GM23338 (cell line): Measurements from ENCODE around the gene FBL. TPM values are rescaled to one million over a fixed set of nuclear protein-coding genes. Genes with fewer than 3 reads are reported as not detected.

Source experiments
- ATAC-seq: fragments of 200-7000 bp; cut with Tn5 transposase; 3 replicates; pipeline ENCODE4 v1.9.1; 2020
- DNase-seq: peaks from one replicate; pipeline ENCODE4 v3.0.0-alpha.2; 2015; ENCODE audit warnings: low spot score
- H2AFZ ChIP-seq: fragments of 200-600 bp; sonication (generic); 2 replicates; pipeline ENCODE4 v1.8.0; 2016; ENCODE audit warnings: antibody characterized with exemption, mild to moderate bottlenecking, moderate library complexity
- H3F3A ChIP-seq: fragments of 200-600 bp; sonication (generic); replicated peaks from 2 replicates; pipeline ENCODE4 v1.8.0; 2017; ENCODE audit warnings: antibody characterized with exemption, mixed run types, low read depth
- H3K27ac ChIP-seq: fragments of 200-600 bp; sonication (generic); 2 replicates; pipeline ENCODE4 v1.6.1; 2016; ENCODE audit warnings: low read depth
- H3K27me3 ChIP-seq: fragments of 200-600 bp; sonication (generic); 2 replicates; pipeline ENCODE4 v1.8.0; 2016; ENCODE audit warnings: mild to moderate bottlenecking, mixed run types, moderate library complexity; ENCODE audit not compliant: insufficient read depth
- H3K36me3 ChIP-seq: fragments of 200-600 bp; sonication (generic); 2 replicates; pipeline ENCODE4 v1.8.0; 2016; ENCODE audit warnings: mild to moderate bottlenecking; ENCODE audit not compliant: insufficient read depth
- H3K4me1 ChIP-seq: fragments of 200-600 bp; sonication (generic); 2 replicates; pipeline ENCODE4 v1.8.0; 2016; ENCODE audit warnings: mild to moderate bottlenecking, moderate library complexity; ENCODE audit not compliant: insufficient read depth
- H3K4me2 ChIP-seq: fragments of 200-600 bp; sonication (generic); 2 replicates; pipeline ENCODE4 v1.7.1; 2017; ENCODE audit warnings: mixed run types
- H3K4me3 ChIP-seq: fragments of 200-600 bp; sonication (generic); 2 replicates; pipeline ENCODE4 v1.6.1; 2016; ENCODE audit warnings: mixed run types
- H3K79me2 ChIP-seq: fragments of 200-600 bp; sonication (generic); replicated peaks from 2 replicates; pipeline ENCODE4 v1.8.0; 2017; ENCODE audit warnings: mild to moderate bottlenecking; ENCODE audit not compliant: insufficient read depth
- H3K9me2 ChIP-seq: fragments of 200-600 bp; sonication (generic); 2 replicates; pipeline ENCODE4 v1.8.0; 2017; ENCODE audit not compliant: insufficient read depth
- H4K20me1 ChIP-seq: fragments of 200-600 bp; sonication (generic); replicated peaks from 2 replicates; pipeline ENCODE4 v1.8.0; 2017; ENCODE audit warnings: mild to moderate bottlenecking; ENCODE audit not compliant: insufficient read depth
- H3K27ac Mint-ChIP-seq: 2 replicates; pipeline ENCODE4 v1.8.0; 2020; ENCODE audit warnings: inconsistent platforms, mild to moderate bottlenecking, moderate library complexity, mixed read lengths
- H3K27me3 Mint-ChIP-seq: 3 replicates; pipeline ENCODE4 v1.8.0; 2022; ENCODE audit warnings: low read depth, mild to moderate bottlenecking, moderate library complexity, mixed read lengths, inconsistent platforms; ENCODE audit not compliant: insufficient read depth, poor library complexity
- H3K36me3 Mint-ChIP-seq: 3 replicates; pipeline ENCODE4 v1.8.0; 2021; ENCODE audit warnings: low read depth, mild to moderate bottlenecking, inconsistent platforms, moderate library complexity, mixed read lengths
- H3K4me1 Mint-ChIP-seq: 3 replicates; pipeline ENCODE4 v1.8.0; 2020; ENCODE audit warnings: mild to moderate bottlenecking, inconsistent platforms, mixed read lengths
- H3K4me3 Mint-ChIP-seq: 3 replicates; pipeline ENCODE4 v1.8.0; 2021; ENCODE audit warnings: moderate library complexity, mild to moderate bottlenecking, inconsistent platforms, mixed read lengths
- H3K9me3 Mint-ChIP-seq: 3 replicates; pipeline ENCODE4 v1.8.0; 2020; ENCODE audit warnings: moderate library complexity, mild to moderate bottlenecking, inconsistent platforms, mixed read lengths
- CREB1 ChIP-seq: fragments of 250-450 bp; sonication (Bioruptor Pico); IDR thresholded peaks from 2 replicates; pipeline ENCODE4 v1.5.0; 2020; ENCODE audit warnings: low read depth, mild to moderate bottlenecking, moderate library complexity
- CTCF ChIP-seq, 2 experiments: fragments of 200-600 bp in 1 of 2; sonication (generic) in 1 of 2; conservative IDR thresholded peaks; 2 replicates each; pipeline versions ENCODE4 v1.5.1 to v1.6.1; 2016 to 2017; ENCODE audit warnings: antibody characterized with exemption in 2 of 2, low read depth in 2 of 2, mild to moderate bottlenecking in 2 of 2, moderate library complexity in 1 of 2
- EZH2 ChIP-seq: fragments of 200-600 bp; sonication (generic); IDR thresholded peaks from one replicate; pipeline ENCODE4 v1.8.0; 2017; ENCODE audit warnings: antibody characterized with exemption, mild to moderate bottlenecking, low read depth; ENCODE audit not compliant: unreplicated experiment
- NANOG ChIP-seq: IDR thresholded peaks from 2 replicates; pipeline ENCODE4 v1.6.1; 2016; ENCODE audit warnings: antibody characterized with exemption, borderline replicate concordance
- POLR2AphosphoS5 ChIP-seq: IDR thresholded peaks from 2 replicates; pipeline ENCODE4 v1.6.1; 2016; ENCODE audit warnings: antibody characterized with exemption, low read depth
- STAT1 ChIP-seq: IDR thresholded peaks from one replicate; pipeline ENCODE4 v1.6.1; 2016; ENCODE audit warnings: antibody characterized with exemption; ENCODE audit not compliant: unreplicated experiment
- polyA plus RNA-seq: library from polyadenylated mRNA; unstranded; fragments of >200 nt; fragmentation: Nextera tagmentation; extraction: Ambion mirVana; gene quantifications from 2 replicates; pipeline ENCODE4 v1.2.1, GENCODE V29; 2016
- total RNA-seq: library from RNA; depleted of rRNA; stranded (reverse); fragments of >200 nt; shearing (Covaris generic); gene quantifications from 2 replicates; pipeline ENCODE4 v1.2.3, GENCODE V29; 2014
- TF ChIP-seq, protein P1 (sequence below): IDR thresholded peaks from one replicate; pipeline ENCODE4 v1.6.1; 2018; ENCODE audit warnings: antibody characterized with exemption; ENCODE audit not compliant: unreplicated experiment

FBL gene
- total and polyA plus RNA-seq, 2 experiments from 2014 or later, result 403 to 553 TPM

- peaks cover 4% of the 10 kb centered on the region for H3K4me1 ChIP-seq
- H3K79me2 ChIP-seq, result no peaks in the 10 kb centered on the region; the same call in 1 of the 2 replicates
- H3K36me3 Mint-ChIP-seq, result peaks cover 13% of the 10 kb centered on the region
- H3F3A ChIP-seq, result no peaks in the 10 kb centered on the region
- no peak overlapping the region for H3K4me3 Mint-ChIP-seq
- peak overlapping the region; percentile 80 for H3K4me3 ChIP-seq
- peaks cover 3% of the 10 kb centered on the region; the same call in 2 of the 3 replicates for H3K4me1 Mint-ChIP-seq
- H3K27me3 ChIP-seq, result no peaks in the 10 kb centered on the region
- H3K27ac Mint-ChIP-seq, result no peak overlapping the region
- no peaks in the 10 kb centered on the region for H3K9me3 Mint-ChIP-seq
- peaks cover 3% of the 10 kb centered on the region; the same call in 1 of the 2 replicates for H4K20me1 ChIP-seq
- TF ChIP-seq, protein P1, sequence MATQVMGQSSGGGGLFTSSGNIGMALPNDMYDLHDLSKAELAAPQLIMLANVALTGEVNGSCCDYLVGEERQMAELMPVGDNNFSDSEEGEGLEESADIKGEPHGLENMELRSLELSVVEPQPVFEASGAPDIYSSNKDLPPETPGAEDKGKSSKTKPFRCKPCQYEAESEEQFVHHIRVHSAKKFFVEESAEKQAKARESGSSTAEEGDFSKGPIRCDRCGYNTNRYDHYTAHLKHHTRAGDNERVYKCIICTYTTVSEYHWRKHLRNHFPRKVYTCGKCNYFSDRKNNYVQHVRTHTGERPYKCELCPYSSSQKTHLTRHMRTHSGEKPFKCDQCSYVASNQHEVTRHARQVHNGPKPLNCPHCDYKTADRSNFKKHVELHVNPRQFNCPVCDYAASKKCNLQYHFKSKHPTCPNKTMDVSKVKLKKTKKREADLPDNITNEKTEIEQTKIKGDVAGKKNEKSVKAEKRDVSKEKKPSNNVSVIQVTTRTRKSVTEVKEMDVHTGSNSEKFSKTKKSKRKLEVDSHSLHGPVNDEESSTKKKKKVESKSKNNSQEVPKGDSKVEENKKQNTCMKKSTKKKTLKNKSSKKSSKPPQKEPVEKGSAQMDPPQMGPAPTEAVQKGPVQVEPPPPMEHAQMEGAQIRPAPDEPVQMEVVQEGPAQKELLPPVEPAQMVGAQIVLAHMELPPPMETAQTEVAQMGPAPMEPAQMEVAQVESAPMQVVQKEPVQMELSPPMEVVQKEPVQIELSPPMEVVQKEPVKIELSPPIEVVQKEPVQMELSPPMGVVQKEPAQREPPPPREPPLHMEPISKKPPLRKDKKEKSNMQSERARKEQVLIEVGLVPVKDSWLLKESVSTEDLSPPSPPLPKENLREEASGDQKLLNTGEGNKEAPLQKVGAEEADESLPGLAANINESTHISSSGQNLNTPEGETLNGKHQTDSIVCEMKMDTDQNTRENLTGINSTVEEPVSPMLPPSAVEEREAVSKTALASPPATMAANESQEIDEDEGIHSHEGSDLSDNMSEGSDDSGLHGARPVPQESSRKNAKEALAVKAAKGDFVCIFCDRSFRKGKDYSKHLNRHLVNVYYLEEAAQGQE, result no peak
- no peaks in the 10 kb centered on the region for H3K9me2 ChIP-seq
- peaks cover 3% of the 10 kb centered on the region for H3K27me3 Mint-ChIP-seq
- H3K36me3 ChIP-seq, result no peaks in the 10 kb centered on the region; the same call in 1 of the 2 replicates
- H3K27ac ChIP-seq, result no peak overlapping the region
- ATAC-seq (no peak; the same call in 2 of the 3 replicates), DNase-seq (peak; percentile 28)
- peak overlapping the region; percentile 2; the same call in 1 of the 2 replicates for H2AFZ ChIP-seq
- H3K4me2 ChIP-seq, result peak overlapping the region; percentile 98
Measured at GRCh38 chr19:39823686-39824085, 22.5 kb downstream of the FBL start.

DNA sequence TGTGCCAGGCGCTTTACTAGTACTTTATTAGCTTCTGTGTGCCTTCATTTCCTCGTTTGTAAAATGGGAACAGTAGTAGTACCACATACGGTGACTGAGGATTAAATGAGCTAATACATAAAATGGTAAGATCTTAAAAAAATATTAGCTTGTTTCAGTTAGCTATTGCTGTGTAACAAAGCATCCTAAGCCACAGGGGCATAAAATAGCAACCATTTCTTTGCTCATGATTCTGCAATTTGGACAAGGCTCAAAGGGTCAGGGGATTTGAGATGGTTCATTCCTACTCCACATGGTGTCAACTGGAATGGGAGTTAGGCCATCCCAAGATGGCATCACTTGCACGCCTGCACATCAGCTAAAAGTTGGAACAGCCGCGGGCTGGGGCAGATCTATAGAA lies 25.5 kb downstream of the FBL start:
- H3K4me3 ChIP-seq, result no peak overlapping the region
- TF ChIP-seq CTCF (conservative IDR thresholded peaks at IDR 0.05; ENCODE audit: low read depth in 2 of 2) (no peak), EZH2 (no peak), POLR2AphosphoS5 (no peak), NANOG (no peak), STAT1 (no peak), CREB1 (CRISPR knock-in tag) (no peak)
- TF ChIP-seq, protein P1, result no peak
- H3K27ac Mint-ChIP-seq, result no peak overlapping the region
- H3K4me2 ChIP-seq, result no peak overlapping the region
- H3K9me3 Mint-ChIP-seq, result no peaks in the 10 kb centered on the region
- no peak overlapping the region for H3K27ac ChIP-seq
- H2AFZ ChIP-seq, result no peak overlapping the region
- H3K9me2 ChIP-seq, result no peaks in the 10 kb centered on the region
- no peaks in the 10 kb centered on the region for H3K36me3 ChIP-seq
- H3K27me3 Mint-ChIP-seq, result no peaks in the 10 kb centered on the region
- H4K20me1 ChIP-seq, result no peaks in the 10 kb centered on the region; the same call in none of the 2 replicates
- no peaks in the 10 kb centered on the region; the same call in 2 of the 3 replicates for H3K36me3 Mint-ChIP-seq
- no peak overlapping the region for H3K4me3 Mint-ChIP-seq
- H3K27me3 ChIP-seq, result no peaks in the 10 kb centered on the region
- no peaks in the 10 kb centered on the region for H3F3A ChIP-seq
- peaks cover 4% of the 10 kb centered on the region for H3K4me1 ChIP-seq
- DNase-seq (no peak), ATAC-seq (no peak)
- H3K4me1 Mint-ChIP-seq, result peaks cover 3% of the 10 kb centered on the region; the same call in 2 of the 3 replicates
- H3K79me2 ChIP-seq, result no peaks in the 10 kb centered on the region; the same call in 1 of the 2 replicates
